ENCODE data around the gene GRIPAP1. TPM values are rescaled to one million over a fixed set of nuclear protein-coding genes. Genes with fewer than 3 reads are reported as not detected.

GRIPAP1 gene
- total RNA-seq, 1 donor from 2014 or later: 43.4 TPM

- Mint-ChIP-seq H3K36me3 (ENCODE audit: low read depth, unreplicated experiment) (peaks cover 7% of the 10 kb centered on the region), H3K4me3 (ENCODE audit: unreplicated experiment) (no peak overlapping the region), H3K27ac (ENCODE audit: unreplicated experiment) (no peak overlapping the region), H3K9me3 (ENCODE audit: unreplicated experiment) (no peaks in the 10 kb centered on the region), H3K4me1 (ENCODE audit: low read depth, unreplicated experiment) (no peaks in the 10 kb centered on the region), H3K27me3 (ENCODE audit: low read depth, unreplicated experiment) (no peaks in the 10 kb centered on the region)
- DNase-seq (ENCODE audit: low read depth) (no peak), FAIRE-seq (no peak)
- H3K9me3 ChIP-seq (ENCODE audit: insufficient read depth, low read depth, low read length): no peaks in the 10 kb centered on the region
- no peak for TF ChIP-seq EZH2 (IDR thresholded peaks at IDR 0.05; ENCODE audit: insufficient read depth, low read length)
- TF ChIP-seq, protein P1, sequence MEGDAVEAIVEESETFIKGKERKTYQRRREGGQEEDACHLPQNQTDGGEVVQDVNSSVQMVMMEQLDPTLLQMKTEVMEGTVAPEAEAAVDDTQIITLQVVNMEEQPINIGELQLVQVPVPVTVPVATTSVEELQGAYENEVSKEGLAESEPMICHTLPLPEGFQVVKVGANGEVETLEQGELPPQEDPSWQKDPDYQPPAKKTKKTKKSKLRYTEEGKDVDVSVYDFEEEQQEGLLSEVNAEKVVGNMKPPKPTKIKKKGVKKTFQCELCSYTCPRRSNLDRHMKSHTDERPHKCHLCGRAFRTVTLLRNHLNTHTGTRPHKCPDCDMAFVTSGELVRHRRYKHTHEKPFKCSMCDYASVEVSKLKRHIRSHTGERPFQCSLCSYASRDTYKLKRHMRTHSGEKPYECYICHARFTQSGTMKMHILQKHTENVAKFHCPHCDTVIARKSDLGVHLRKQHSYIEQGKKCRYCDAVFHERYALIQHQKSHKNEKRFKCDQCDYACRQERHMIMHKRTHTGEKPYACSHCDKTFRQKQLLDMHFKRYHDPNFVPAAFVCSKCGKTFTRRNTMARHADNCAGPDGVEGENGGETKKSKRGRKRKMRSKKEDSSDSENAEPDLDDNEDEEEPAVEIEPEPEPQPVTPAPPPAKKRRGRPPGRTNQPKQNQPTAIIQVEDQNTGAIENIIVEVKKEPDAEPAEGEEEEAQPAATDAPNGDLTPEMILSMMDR (IDR thresholded peaks at IDR 0.05; ENCODE audit: insufficient read depth, low read depth, low read length): no peak
- H3K9ac ChIP-seq (ENCODE audit: low read length): no peak overlapping the region
- H3K27ac ChIP-seq (ENCODE audit: low read depth, low read length): no peak overlapping the region
- H3K27me3 ChIP-seq (ENCODE audit: insufficient read depth, low read length): no peaks in the 10 kb centered on the region
- H3K36me3 ChIP-seq (ENCODE audit: insufficient read depth, low read length): peaks cover 3% of the 10 kb centered on the region
- H3K4me3 ChIP-seq (ENCODE audit: insufficient read depth, low read depth, low read length): no peak overlapping the region
- no peaks in the 10 kb centered on the region for H3K4me1 ChIP-seq (ENCODE audit: insufficient read depth, low read length)
- no peak overlapping the region for H3K4me2 ChIP-seq (ENCODE audit: low read length)
- H4K20me1 ChIP-seq (ENCODE audit: insufficient read depth, low read length): peaks cover 4% of the 10 kb centered on the region
- no peak overlapping the region for H2AFZ ChIP-seq (ENCODE audit: low read depth, low read length)
- no peaks in the 10 kb centered on the region for H3K79me2 ChIP-seq (ENCODE audit: insufficient read depth, low read length)
Measured at GRCh38 chrX:48992341-48992740, 9.7 kb downstream of the GRIPAP1 start.

- no peaks in the 10 kb centered on the region for H3K4me1 ChIP-seq (ENCODE audit: insufficient read depth, low read length)
- H3K36me3 ChIP-seq (ENCODE audit: insufficient read depth, low read length): peaks cover 6% of the 10 kb centered on the region
- DNase-seq (ENCODE audit: low read depth): no peak
- H3K9ac ChIP-seq (ENCODE audit: low read length): no peak overlapping the region
- peaks cover 2% of the 10 kb centered on the region for H3K36me3 Mint-ChIP-seq (ENCODE audit: low read depth, unreplicated experiment)
- H3K4me3 ChIP-seq (ENCODE audit: insufficient read depth, low read depth, low read length): no peak overlapping the region
- no peak overlapping the region for H3K27ac ChIP-seq (ENCODE audit: low read depth, low read length)
- H3K4me3 Mint-ChIP-seq (ENCODE audit: unreplicated experiment): no peak overlapping the region
- no peak overlapping the region for H2AFZ ChIP-seq (ENCODE audit: low read depth, low read length)
- no peaks in the 10 kb centered on the region for H3K4me1 Mint-ChIP-seq (ENCODE audit: low read depth, unreplicated experiment)
- H3K27me3 Mint-ChIP-seq (ENCODE audit: low read depth, unreplicated experiment): no peaks in the 10 kb centered on the region
- H3K27ac Mint-ChIP-seq (ENCODE audit: unreplicated experiment): no peak overlapping the region
- no peaks in the 10 kb centered on the region for H3K79me2 ChIP-seq (ENCODE audit: insufficient read depth, low read length)
- no peaks in the 10 kb centered on the region for H4K20me1 ChIP-seq (ENCODE audit: insufficient read depth, low read length)
- H3K9me3 Mint-ChIP-seq (ENCODE audit: unreplicated experiment): no peaks in the 10 kb centered on the region
- no peak for TF ChIP-seq EZH2 (IDR thresholded peaks at IDR 0.05; ENCODE audit: insufficient read depth, low read length)
- TF ChIP-seq, protein P1 (IDR thresholded peaks at IDR 0.05; ENCODE audit: insufficient read depth, low read depth, low read length): no peak
- no peak for FAIRE-seq
- H3K9me3 ChIP-seq (ENCODE audit: insufficient read depth, low read depth, low read length): no peaks in the 10 kb centered on the region
- H3K27me3 ChIP-seq (ENCODE audit: insufficient read depth, low read length): no peaks in the 10 kb centered on the region
- no peak overlapping the region for H3K4me2 ChIP-seq (ENCODE audit: low read length)
Measured at GRCh38 chrX:48989483-48989882, 12.6 kb downstream of the GRIPAP1 start.

GRCh38 chrX:48983896-48984295 lies 18.2 kb downstream of the GRIPAP1 start:
- Histone ChIP-seq H3K27ac (ENCODE audit: low read depth, low read length) (no peak overlapping the region), H3K27me3 (ENCODE audit: insufficient read depth, low read length) (no peaks in the 10 kb centered on the region), H3K36me3 (ENCODE audit: insufficient read depth, low read length) (peaks cover 5% of the 10 kb centered on the region), H3K79me2 (ENCODE audit: insufficient read depth, low read length) (no peaks in the 10 kb centered on the region), H3K4me3 (ENCODE audit: insufficient read depth, low read depth, low read length) (no peak overlapping the region), H4K20me1 (ENCODE audit: insufficient read depth, low read length) (no peaks in the 10 kb centered on the region), H3K9me3 (ENCODE audit: insufficient read depth, low read depth, low read length) (no peaks in the 10 kb centered on the region), H2AFZ (ENCODE audit: low read depth, low read length) (no peak overlapping the region), H3K4me1 (ENCODE audit: insufficient read depth, low read length) (no peaks in the 10 kb centered on the region), H3K9ac (ENCODE audit: low read length) (no peak overlapping the region), H3K4me2 (ENCODE audit: low read length) (no peak overlapping the region)
- H3K27me3 Mint-ChIP-seq (ENCODE audit: low read depth, unreplicated experiment): no peaks in the 10 kb centered on the region
- TF ChIP-seq, protein P1 (IDR thresholded peaks at IDR 0.05; ENCODE audit: insufficient read depth, low read depth, low read length): no peak
- H3K4me1 Mint-ChIP-seq (ENCODE audit: low read depth, unreplicated experiment): no peaks in the 10 kb centered on the region
- H3K27ac Mint-ChIP-seq (ENCODE audit: unreplicated experiment): no peak overlapping the region
- no peaks in the 10 kb centered on the region for H3K9me3 Mint-ChIP-seq (ENCODE audit: unreplicated experiment)
- H3K4me3 Mint-ChIP-seq (ENCODE audit: unreplicated experiment): no peak overlapping the region
- H3K36me3 Mint-ChIP-seq (ENCODE audit: low read depth, unreplicated experiment): peaks cover 2% of the 10 kb centered on the region
- no peak for DNase-seq (ENCODE audit: low read depth)
- peak; percentile 26 for FAIRE-seq

Measured in astrocyte (in vitro differentiated cells and primary cell).